ENCODE data around the gene GPSM3.
A peak's percentile ranks its signal among the peaks of the same experiment; 100 is the strongest.

The GPSM3 gene

DNA sequence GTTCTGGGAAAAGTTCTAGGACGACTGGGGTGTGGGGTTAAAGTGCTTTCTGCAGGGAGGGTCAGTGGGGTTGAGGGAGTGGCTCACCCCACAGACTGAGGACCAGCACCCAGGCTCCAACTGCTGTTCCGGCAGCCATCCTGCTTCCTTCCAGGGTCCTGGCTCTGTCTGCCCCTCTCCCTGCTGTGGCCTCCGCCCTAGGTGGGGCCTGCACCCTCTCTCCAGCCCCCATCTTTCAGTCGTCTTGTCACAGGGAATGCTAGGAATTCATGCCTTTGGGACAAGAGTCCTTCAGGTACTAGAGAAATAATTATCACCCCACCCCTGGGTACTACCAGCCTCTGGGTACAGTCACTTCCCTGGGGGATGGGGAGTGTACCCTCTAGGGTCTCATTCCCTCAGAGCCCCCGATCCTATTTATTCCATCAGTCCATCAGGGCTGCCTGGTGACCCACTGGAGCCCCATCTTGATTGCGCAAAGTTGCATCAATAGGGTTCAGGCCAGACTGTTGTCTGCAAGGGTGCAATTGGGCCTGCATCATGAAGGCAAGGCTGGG is 8.3 kb downstream of the GPSM3 start, which contains the start of gene AGER:
TSS of gene AGER (minus strand) at position 170 of the 557 bp plus-strand sequence. CDS start at position 139, 31 bp downstream.
- no peak for TF ChIP-seq ZNF274 (IDR thresholded peaks at IDR 0.05; ENCODE audit: low read depth, low read length)
- no peak within 1 kb of the TSS for H3K4me3 ChIP-seq (ENCODE audit: low read length)

DNA sequence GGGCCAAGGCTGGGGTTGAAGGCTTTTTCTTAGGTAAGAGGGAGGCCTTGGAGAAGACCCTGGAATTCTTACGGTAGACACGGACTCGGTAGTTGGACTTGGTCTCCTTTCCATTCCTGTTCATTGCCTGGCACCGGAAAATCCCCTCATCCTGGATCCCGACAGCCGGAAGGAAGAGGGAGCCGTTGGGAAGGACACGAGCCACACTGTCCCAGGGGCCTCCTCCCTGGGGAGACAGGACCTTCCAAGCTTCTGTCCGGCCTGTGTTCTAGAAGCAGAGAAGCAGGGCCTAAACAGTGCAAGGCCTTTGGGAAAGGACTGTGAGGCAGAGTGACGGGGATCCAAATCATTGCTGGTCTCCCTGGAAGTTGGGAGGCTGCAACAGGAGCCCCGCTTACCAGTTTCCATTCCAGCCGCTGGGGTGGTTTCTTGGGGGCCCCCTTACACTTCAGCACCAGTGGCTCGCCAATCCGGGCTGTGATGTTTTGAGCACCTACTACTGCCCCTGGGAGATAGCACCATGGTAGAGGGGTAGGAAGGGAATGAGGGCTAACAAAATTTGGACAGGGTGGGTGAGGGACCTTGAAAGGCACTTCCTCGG is 8.9 kb downstream of the GPSM3 start:
- no peak overlapping the region for H3K4me3 ChIP-seq (ENCODE audit: low read length)
- TF ChIP-seq ZNF274 (IDR thresholded peaks at IDR 0.05; ENCODE audit: low read depth, low read length) = no peak

DNA sequence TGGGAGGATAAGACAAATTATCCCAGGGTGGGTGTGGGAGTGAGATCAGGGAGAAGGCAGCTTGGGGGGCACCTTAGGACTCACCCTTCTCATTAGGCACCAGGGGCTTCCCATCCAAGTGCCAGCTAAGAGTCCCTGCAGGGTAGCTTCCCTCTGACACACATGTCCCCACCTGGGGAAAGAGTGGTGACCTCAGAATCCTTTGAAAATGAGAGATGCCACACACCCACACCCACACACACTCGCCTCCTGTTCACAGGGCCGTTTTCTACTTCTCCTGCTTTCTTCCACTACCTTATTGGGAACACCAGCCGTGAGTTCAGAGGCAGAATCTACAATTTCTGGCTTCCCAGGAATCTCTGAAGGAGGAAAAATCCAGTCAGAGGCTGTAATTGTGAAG is 9.4 kb downstream of the GPSM3 start:
- no peak overlapping the region for H3K4me3 ChIP-seq (ENCODE audit: low read length)
- no peak for TF ChIP-seq ZNF274 (IDR thresholded peaks at IDR 0.05; ENCODE audit: low read depth, low read length)

DNA sequence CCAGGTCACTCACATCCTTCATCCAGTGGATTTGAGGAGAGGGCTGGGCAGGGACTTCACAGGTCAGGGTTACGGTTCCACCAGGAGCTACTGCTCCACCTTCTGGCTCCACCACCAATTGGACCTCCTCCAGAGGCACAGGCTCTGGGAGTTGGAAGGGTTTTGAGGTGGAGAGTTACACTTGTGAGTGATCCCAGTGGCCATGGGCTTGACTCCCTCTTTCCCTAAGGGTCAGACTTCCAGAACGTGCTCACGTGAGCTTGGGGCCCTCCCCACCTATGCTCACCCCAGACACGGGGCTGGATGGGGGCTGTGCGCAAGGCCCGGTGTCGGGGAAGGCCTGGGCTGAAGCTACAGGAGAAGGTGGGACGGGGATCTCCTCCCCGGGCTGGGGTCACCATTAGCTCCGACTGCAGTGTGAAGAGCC is 9.9 kb downstream of the GPSM3 start:
- TF ChIP-seq ZNF274 (IDR thresholded peaks at IDR 0.05; ENCODE audit: low read depth, low read length) = no peak
- H3K4me3 ChIP-seq (ENCODE audit: low read length) = no peak overlapping the region

GRCh38 chr6:32181915-32182529 is 10.4 kb downstream of the GPSM3 start:
- H3K4me3 ChIP-seq (ENCODE audit: low read length) = no peak overlapping the region
- no peak for TF ChIP-seq ZNF274 (IDR thresholded peaks at IDR 0.05; ENCODE audit: low read depth, low read length)

DNA sequence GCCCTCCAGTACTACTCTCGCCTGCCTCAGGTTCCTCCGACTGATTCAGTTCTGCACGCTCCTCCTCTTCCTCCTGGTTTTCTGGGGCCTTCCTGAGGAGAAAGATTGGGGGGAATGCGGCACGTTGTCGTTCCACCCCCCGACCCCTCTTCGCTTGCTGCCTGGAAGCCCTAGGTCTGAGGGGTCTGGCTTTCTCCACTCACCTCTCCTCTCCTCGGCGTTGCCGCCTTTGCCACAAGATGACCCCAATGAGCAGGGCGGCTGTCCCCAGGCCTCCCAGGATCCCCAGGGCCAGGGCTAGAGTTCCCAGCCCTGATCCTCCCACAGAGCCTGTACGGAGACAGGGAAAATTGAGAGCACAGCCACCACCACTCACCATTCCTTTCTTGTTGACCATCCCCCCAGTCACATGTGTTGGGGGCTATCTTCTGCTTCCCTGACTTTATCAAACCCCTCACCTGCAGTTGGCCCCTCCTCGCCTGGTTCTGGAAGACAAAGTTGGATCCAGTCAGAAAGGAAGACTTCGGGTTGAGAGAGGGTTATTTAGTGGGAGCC is 11.2 kb downstream of the GPSM3 start:
- no peak for TF ChIP-seq ZNF274 (IDR thresholded peaks at IDR 0.05; ENCODE audit: low read depth, low read length)
- H3K4me3 ChIP-seq (ENCODE audit: low read length) = no peak overlapping the region

DNA sequence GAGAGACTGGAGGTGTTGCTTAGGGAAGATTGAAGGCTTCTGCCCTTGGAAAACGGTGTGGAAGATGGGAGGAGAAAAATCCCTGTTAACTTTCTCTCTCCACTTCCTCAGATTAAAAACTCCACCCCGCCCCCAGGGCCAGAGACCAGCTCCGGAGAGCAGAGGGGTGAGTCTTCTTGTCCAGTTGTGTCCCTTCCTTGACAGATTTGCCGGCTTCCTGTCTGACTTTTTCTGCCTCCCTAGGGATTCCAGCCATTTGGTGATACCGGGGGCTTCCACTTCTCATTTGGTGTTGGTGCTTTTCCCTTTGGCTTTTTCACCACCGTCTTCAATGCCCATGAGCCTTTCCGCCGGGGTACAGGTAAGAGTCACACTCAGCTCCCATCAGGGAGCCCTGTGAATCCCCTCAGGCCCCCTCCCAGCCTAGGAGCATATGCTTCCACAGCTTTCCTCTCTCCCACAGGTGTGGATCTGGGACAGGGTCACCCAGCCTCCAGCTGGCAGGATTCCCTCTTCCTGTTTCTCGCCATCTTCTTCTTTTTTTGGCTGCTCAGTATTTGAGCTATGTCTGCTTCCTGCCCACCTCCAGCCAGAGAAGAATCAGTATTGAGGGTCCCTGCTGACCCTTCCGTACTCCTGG is 12.6 kb downstream of the GPSM3 start:
- TF ChIP-seq ZNF274 (IDR thresholded peaks at IDR 0.05; ENCODE audit: low read depth, low read length) = no peak
- no peak overlapping the region; the same call in 1 of the 2 replicates for H3K4me3 ChIP-seq (ENCODE audit: low read length)

GRCh38 chr6:32178547-32179440 is 13.6 kb downstream of the GPSM3 start:
- peak overlapping the region; percentile 92 for H3K4me3 ChIP-seq (ENCODE audit: low read length)
- TF ChIP-seq ZNF274 (IDR thresholded peaks at IDR 0.05; ENCODE audit: low read depth, low read length) = no peak

DNA sequence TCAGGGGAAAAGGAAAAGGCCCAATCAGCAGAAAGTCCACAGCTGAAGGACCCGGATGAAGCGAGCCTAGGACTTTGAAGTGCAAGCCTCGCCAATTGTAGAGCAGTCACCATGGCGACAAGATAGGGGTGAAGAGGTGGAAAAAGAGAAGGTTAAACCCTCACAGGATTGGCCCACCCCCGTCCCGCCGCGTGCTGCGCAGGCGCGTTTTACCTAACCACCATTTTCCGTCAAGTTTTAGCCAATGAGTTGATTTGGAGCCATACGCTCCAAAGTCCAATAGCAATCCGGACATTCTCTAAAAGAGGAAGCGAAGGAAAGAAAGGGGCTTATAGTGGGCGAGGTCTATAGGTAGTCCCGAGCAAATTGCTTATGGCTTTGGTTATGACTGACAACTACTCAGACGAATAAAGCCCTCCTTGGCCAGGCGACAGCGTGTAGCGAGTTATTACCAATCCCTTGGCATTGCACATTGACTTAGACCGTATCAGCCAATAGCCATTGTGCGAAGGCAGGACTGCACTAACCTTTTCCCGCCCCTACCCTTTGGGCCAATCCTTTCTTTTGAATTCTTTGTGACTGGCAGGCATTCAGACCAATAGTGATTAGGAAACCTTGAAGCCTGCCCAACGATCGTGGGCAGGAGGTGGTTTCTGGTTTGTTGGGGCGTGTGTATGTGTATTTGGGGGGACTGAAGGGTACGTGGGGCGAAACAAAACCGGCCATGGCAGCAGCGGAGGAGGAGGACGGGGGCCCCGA is 14.5 kb downstream of the GPSM3 start, which contains the start of gene RNF5:
TSS of gene RNF5 (plus strand) at position 618 of the 759 bp plus-strand sequence. CDS start at position 725, 107 bp downstream.
- peak within 1 kb of the TSS; percentile 92 for H3K4me3 ChIP-seq (ENCODE audit: low read length)
- TF ChIP-seq ZNF274 (IDR thresholded peaks at IDR 0.05; ENCODE audit: low read depth, low read length) = no peak

- peak overlapping the region; percentile 80 for H3K4me3 ChIP-seq (ENCODE audit: low read length)
- TF ChIP-seq ZNF274 (IDR thresholded peaks at IDR 0.05; ENCODE audit: low read depth, low read length) = no peak
Measured at GRCh38 chr6:32177183-32177787, 15.2 kb downstream of the GPSM3 start.

- peak overlapping the region; percentile 80 for H3K4me3 ChIP-seq (ENCODE audit: low read length)
- TF ChIP-seq ZNF274 (IDR thresholded peaks at IDR 0.05; ENCODE audit: low read depth, low read length) = no peak
Measured at GRCh38 chr6:32176476-32177182, 15.8 kb downstream of the GPSM3 start.
